GM12873 (cell line): ENCODE measurements around the gene SPART.

Experiments used
- CTCF ChIP-seq: IDR thresholded peaks from 2 replicates; pipeline ENCODE4 v1.5.1; 2012; ENCODE audit warnings: low read depth, mild to moderate bottlenecking, moderate library complexity, low read length, control low read depth; ENCODE audit not compliant: insufficient read depth; ENCODE audit errors: missing control alignments

The SPART gene

GRCh38 chr13:36298535-36299068, 47.6 kb downstream of the SPART start:
- TF ChIP-seq CTCF: no peak

GRCh38 chr13:36297366-36298338, 48.5 kb downstream of the SPART start, which contains the start of gene CCDC169:
TSS of gene CCDC169 (minus strand) at chr13:36297814. CDS start at chr13:36297719, 95 bp downstream.
- no peak for TF ChIP-seq CTCF

- no peak for TF ChIP-seq CTCF
Measured at GRCh38 chr13:36294096-36294495, 52.1 kb downstream of the SPART start.

GRCh38 chr13:36293497-36293896, 52.7 kb downstream of the SPART start:
- TF ChIP-seq CTCF: no peak

GRCh38 chr13:36288794-36289391, 57.3 kb downstream of the SPART start:
- no peak for TF ChIP-seq CTCF

- TF ChIP-seq CTCF: no peak
Measured at GRCh38 chr13:36286006-36286405, 60.2 kb downstream of the SPART start.

GRCh38 chr13:36282821-36283432, 63.3 kb downstream of the SPART start:
- peak; percentile 64 for TF ChIP-seq CTCF
